Measurements from ENCODE around the gene BOD1.

BOD1 gene

DNA sequence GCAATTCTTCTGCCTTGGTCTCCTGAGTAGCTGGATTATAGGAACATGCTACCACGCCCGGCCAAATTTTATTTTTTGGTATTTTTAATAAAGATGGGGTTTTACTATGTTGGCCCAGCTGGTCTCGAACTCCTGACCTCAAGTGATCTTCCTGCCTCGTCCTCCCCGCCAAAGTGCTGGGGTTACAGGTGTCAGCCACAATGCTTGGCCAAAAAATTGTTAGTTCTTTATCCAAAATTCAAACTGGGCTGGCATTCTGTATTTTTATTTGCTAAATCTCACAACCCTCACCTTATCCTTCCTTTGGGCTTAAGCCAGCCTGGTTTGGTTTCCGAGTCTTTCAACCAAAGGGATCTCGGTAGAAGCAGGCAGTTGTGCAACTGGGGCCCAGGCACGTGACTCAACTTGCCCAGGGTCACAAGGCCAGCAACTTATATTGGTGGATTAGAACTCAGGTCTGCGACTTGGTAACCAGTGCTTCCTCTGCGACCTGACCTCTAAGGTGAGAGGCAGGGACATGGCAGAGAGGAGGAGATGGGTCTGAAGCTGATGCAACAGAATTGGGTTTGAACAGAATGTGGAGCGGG, 26.5 kb upstream of the BOD1 start:
- no peak for DNase-seq (ENCODE audit: low read depth in 1 of 2, low spot score in 1 of 2)
- Histone ChIP-seq H3K4me3 (replicated peaks; ENCODE audit: insufficient read depth, low read length) (no peak overlapping the region), H3K27ac (replicated peaks) (no peak overlapping the region), H3K27me3 (ENCODE audit: insufficient read depth, poor library complexity, severe bottlenecking) (no peaks in the 10 kb centered on the region)
- TF ChIP-seq SPI1 (IDR thresholded peaks at IDR 0.05; ENCODE audit: borderline replicate concordance, low read depth) (no peak), GABPA (IDR thresholded peaks at IDR 0.05; ENCODE audit: low read depth) (no peak), POLR2AphosphoS5 (IDR thresholded peaks at IDR 0.05; ENCODE audit: low read depth) (no peak)
- TF ChIP-seq, protein P1, sequence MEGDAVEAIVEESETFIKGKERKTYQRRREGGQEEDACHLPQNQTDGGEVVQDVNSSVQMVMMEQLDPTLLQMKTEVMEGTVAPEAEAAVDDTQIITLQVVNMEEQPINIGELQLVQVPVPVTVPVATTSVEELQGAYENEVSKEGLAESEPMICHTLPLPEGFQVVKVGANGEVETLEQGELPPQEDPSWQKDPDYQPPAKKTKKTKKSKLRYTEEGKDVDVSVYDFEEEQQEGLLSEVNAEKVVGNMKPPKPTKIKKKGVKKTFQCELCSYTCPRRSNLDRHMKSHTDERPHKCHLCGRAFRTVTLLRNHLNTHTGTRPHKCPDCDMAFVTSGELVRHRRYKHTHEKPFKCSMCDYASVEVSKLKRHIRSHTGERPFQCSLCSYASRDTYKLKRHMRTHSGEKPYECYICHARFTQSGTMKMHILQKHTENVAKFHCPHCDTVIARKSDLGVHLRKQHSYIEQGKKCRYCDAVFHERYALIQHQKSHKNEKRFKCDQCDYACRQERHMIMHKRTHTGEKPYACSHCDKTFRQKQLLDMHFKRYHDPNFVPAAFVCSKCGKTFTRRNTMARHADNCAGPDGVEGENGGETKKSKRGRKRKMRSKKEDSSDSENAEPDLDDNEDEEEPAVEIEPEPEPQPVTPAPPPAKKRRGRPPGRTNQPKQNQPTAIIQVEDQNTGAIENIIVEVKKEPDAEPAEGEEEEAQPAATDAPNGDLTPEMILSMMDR (IDR thresholded peaks at IDR 0.05; ENCODE audit: insufficient read depth, low read length) = no peak
- TF ChIP-seq, protein P2, sequence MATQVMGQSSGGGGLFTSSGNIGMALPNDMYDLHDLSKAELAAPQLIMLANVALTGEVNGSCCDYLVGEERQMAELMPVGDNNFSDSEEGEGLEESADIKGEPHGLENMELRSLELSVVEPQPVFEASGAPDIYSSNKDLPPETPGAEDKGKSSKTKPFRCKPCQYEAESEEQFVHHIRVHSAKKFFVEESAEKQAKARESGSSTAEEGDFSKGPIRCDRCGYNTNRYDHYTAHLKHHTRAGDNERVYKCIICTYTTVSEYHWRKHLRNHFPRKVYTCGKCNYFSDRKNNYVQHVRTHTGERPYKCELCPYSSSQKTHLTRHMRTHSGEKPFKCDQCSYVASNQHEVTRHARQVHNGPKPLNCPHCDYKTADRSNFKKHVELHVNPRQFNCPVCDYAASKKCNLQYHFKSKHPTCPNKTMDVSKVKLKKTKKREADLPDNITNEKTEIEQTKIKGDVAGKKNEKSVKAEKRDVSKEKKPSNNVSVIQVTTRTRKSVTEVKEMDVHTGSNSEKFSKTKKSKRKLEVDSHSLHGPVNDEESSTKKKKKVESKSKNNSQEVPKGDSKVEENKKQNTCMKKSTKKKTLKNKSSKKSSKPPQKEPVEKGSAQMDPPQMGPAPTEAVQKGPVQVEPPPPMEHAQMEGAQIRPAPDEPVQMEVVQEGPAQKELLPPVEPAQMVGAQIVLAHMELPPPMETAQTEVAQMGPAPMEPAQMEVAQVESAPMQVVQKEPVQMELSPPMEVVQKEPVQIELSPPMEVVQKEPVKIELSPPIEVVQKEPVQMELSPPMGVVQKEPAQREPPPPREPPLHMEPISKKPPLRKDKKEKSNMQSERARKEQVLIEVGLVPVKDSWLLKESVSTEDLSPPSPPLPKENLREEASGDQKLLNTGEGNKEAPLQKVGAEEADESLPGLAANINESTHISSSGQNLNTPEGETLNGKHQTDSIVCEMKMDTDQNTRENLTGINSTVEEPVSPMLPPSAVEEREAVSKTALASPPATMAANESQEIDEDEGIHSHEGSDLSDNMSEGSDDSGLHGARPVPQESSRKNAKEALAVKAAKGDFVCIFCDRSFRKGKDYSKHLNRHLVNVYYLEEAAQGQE (IDR thresholded peaks at IDR 0.05; ENCODE audit: insufficient replicate concordance, low read depth) = no peak

DNA sequence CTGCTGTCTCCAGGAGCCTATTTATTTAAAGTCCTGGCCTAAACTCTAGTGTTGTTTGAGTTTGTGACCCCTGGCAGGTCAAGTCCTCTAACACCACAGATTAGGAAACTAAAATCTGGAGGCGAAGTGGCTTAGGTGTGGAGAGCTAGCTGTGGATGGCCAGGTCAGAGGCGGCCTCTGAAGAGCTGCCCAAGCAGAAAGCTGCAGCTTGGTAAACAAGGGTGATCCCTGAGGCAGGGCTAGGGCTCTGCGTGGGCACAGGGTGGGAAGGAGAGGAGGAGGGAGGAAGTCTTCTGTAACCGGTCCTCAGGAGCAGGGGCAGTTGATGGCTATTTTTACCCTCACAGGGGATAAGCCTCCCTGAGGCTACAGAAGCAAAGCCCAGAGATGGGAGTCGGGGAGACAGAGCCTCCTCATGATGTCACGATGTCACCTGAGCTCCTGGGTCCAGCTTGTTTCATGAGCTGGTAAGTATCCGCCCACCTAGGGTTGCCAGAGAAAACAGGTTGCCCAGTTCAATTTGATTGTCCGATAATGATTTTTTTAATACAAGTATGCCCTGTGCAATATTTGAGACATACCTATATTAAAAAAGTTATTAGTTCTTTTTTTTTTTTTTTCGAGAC, 25.9 kb upstream of the BOD1 start:
- DNase-seq (ENCODE audit: low read depth in 1 of 2, low spot score in 1 of 2) = no peak
- Histone ChIP-seq H3K4me3 (replicated peaks; ENCODE audit: insufficient read depth, low read length) (no peak overlapping the region), H3K27ac (replicated peaks) (no peak overlapping the region), H3K27me3 (ENCODE audit: insufficient read depth, poor library complexity, severe bottlenecking) (no peaks in the 10 kb centered on the region)
- TF ChIP-seq POLR2AphosphoS5 (IDR thresholded peaks at IDR 0.05; ENCODE audit: low read depth) (no peak), GABPA (IDR thresholded peaks at IDR 0.05; ENCODE audit: low read depth) (no peak), SPI1 (IDR thresholded peaks at IDR 0.05; ENCODE audit: borderline replicate concordance, low read depth) (no peak)
- TF ChIP-seq, protein P1 (IDR thresholded peaks at IDR 0.05; ENCODE audit: insufficient read depth, low read length) = no peak
- TF ChIP-seq, protein P2 (IDR thresholded peaks at IDR 0.05; ENCODE audit: insufficient replicate concordance, low read depth) = no peak

DNA sequence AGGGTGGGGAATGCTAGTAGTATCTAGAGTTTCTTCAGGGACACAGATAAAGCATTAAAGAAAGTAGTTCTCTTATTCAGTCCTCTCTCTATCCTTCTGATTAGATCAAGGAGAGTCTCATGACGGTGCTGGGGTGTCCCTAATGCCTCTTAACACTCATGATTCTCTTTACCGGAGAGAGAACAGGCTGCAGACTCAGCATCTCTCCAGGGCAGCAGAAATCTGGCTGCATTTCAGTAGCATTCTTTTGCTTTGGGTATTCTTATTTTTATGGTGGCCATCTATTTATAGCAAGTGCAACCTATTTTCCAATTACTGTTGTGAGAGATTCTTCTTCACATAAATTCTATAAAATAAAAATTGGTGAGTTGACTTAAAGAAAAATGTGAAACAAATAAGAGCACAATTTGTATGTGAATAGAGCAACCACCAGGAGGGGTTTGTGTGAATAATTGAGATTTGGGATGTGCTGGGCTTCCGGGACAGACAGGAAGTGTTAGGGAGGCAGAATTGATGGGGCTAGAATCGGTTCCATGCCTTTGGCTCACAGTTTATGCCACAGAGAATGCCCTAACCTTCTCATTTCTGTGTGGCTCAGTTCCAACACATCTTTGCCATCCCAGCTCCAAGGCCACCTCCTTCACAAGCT, 23.8 kb upstream of the BOD1 start:
- DNase-seq (ENCODE audit: low read depth in 1 of 2, low spot score in 1 of 2) = no peak
- Histone ChIP-seq H3K27me3 (ENCODE audit: insufficient read depth, poor library complexity, severe bottlenecking) (no peaks in the 10 kb centered on the region), H3K27ac (replicated peaks) (no peak overlapping the region), H3K4me3 (replicated peaks; ENCODE audit: insufficient read depth, low read length) (no peak overlapping the region)
- TF ChIP-seq, protein P2 (IDR thresholded peaks at IDR 0.05; ENCODE audit: insufficient replicate concordance, low read depth) = no peak
- TF ChIP-seq SPI1 (IDR thresholded peaks at IDR 0.05; ENCODE audit: borderline replicate concordance, low read depth) (no peak), GABPA (IDR thresholded peaks at IDR 0.05; ENCODE audit: low read depth) (no peak), POLR2AphosphoS5 (IDR thresholded peaks at IDR 0.05; ENCODE audit: low read depth) (no peak)
- TF ChIP-seq, protein P1 (IDR thresholded peaks at IDR 0.05; ENCODE audit: insufficient read depth, low read length) = no peak

Measured in HL-60 (cell line).